ENCODE results near the gene TTLL13.

DNA sequence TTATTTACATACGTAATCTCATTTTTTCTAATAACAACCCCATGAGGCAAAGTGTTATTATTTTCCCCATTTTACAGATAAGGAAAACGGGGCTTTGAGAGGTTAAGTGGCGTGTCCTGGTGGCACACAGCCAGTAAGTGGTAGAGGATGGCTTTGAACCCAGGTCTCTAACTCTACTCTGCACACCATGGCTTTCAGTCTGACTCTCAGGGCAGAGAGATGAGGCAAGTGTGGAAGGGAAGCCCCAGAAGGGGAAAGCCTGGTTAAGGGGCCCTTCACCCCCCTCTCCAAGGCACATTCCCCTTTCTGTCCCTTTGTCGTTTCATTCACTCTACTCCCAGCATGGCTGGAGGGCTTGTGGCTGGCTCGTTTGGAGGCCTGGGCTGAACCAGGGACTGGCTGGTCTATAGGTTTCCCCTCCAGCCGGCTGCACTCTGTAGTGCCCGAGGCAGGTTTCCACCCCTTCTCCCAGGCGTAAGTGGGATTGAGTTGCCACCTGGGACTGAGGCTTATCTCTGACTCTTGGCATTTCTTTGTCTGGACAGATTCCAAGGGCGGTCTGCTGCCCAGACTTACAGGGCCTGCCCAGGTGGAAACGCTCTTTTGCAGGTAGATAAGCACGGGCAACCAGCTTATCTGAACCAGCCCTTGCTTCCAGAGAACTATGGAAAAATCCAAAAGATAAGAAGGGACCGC, 36.1 kb upstream of the TTLL13 start:
- TF ChIP-seq, protein P1, sequence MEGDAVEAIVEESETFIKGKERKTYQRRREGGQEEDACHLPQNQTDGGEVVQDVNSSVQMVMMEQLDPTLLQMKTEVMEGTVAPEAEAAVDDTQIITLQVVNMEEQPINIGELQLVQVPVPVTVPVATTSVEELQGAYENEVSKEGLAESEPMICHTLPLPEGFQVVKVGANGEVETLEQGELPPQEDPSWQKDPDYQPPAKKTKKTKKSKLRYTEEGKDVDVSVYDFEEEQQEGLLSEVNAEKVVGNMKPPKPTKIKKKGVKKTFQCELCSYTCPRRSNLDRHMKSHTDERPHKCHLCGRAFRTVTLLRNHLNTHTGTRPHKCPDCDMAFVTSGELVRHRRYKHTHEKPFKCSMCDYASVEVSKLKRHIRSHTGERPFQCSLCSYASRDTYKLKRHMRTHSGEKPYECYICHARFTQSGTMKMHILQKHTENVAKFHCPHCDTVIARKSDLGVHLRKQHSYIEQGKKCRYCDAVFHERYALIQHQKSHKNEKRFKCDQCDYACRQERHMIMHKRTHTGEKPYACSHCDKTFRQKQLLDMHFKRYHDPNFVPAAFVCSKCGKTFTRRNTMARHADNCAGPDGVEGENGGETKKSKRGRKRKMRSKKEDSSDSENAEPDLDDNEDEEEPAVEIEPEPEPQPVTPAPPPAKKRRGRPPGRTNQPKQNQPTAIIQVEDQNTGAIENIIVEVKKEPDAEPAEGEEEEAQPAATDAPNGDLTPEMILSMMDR (IDR thresholded peaks at IDR 0.05; ENCODE audit: low read depth, low read length), result no peak
- TF ChIP-seq EZH2phosphoT487 (IDR thresholded peaks at IDR 0.05; ENCODE audit: low read depth), result no peak

Data from OCI-LY3 (cell line).